HG03558 (cell line): ENCODE results near the gene FAM20C.
"Not testable (repeated sequence)": the region's sequence is repeated elsewhere in the genome, so short reads cannot be mapped to it uniquely, and the experiment has no call there.

ENCODE experiments used
- ATAC-seq: cut with Tn5 transposase; IDR thresholded peaks from one replicate; pipeline ENCODE4 v1.9.1; 2021; ENCODE audit warnings: moderate number of reproducible peaks; ENCODE audit not compliant: unreplicated experiment; ENCODE audit errors: extremely low read depth

Gene FAM20C

GRCh38 chr7:295155-296154 is 103.1 kb downstream of the FAM20C start:
- ATAC-seq, result no peak

GRCh38 chr7:296373-296945 is 104.1 kb downstream of the FAM20C start:
- no peak for ATAC-seq

DNA sequence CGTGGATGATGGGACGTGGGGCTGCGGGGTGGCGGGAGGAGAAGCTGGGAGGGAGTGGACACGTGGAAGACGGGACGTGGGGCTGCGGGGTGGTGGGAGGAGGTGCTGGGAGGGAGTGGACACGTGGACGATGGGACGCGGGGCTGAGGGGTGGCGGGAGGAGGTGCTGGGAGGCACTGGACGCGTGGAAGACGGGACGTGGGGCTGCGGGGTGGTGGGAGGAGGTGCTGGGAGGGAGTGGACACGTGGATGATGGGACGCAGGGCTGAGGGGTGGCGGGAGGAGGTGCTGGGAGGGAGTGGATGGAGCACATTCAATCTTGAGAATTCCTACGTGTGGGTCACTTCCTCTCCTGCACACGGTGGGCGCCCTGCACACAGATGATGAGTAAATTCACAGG is 104.8 kb downstream of the FAM20C start:
- ATAC-seq, result not testable (repeated sequence)

DNA sequence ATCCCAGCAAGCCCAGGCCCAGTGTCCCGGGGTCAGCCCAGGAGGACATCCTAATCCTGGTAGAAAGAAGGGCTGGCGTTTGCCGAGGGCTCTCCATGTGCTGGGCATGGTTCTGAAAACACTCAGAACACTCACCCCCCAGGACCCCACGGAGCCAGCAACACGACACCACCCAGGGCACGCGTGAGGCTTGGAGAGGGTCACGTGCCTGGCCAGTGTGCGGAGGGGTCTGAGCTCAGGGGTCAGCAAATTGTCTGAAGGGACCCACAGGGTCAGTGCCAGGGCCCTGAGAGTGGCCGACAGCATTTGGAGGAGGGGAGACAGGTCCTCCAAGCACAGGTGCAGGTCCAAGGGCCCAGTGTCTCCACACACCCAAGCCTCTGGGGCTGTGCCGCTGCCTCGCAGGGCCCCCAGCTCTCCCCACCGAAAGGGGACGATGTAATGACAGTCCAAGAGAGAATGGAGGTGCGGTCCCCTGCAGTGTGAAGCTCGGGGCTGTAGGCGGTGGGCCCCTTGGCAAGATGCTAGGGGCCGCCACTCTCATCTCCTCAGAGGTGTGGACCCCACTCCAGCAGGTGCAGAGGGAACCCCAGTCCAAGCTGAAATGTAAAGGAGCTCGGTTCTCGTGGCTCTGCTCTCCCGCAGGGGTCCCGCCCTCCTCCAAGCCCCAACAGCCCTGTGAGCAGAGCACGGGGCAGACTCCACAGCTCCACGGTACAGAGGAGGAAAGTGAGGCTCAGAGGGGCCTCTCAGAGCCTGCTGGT is 105.4 kb downstream of the FAM20C start:
- no peak for ATAC-seq

- no peak for ATAC-seq
Measured at GRCh38 chr7:298375-298702, 106.0 kb downstream of the FAM20C start.

- ATAC-seq, result no peak
Measured at GRCh38 chr7:298743-299142, 106.4 kb downstream of the FAM20C start.

DNA sequence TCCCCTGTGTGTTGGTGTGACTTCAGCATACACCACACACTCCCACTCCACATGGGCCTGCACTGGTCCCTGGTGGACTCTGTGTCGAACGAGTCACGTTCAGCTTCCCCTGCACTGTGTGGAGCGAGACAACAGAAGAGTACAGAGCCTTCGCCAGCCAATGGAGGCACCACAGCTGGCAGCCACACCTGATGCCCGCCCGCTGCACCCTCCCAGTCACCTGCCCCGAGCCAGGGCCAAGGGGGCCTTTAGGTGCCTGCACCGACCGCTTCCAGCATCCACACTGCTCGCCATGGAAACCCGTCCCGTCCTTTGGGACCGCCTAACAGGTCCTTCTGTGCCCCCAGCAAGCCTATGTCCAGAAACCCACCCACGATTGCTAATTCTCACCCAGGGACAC is 106.8 kb downstream of the FAM20C start:
- no peak for ATAC-seq

- no peak for ATAC-seq
Measured at GRCh38 chr7:299628-300027, 107.3 kb downstream of the FAM20C start.

DNA sequence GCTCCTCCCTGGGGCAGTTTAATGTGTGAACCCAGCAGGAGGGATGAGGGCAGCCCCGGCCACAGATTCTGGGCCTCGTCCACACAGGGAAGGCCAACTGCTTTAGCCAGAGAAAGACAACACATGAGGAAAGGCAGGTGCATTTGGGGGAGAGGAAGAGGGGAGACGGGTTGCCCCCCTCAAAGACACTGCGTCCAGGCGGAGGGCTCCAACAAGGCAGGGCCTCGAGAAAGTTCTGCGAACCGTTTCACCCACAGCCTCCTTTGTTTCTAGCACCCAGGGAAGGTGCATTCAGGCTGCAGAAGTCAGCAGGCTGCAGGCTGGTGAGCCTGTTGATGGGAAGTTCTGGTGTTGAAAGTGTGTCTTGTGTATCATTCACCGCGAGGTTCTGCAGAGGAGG is 107.7 kb downstream of the FAM20C start:
- no peak for ATAC-seq

DNA sequence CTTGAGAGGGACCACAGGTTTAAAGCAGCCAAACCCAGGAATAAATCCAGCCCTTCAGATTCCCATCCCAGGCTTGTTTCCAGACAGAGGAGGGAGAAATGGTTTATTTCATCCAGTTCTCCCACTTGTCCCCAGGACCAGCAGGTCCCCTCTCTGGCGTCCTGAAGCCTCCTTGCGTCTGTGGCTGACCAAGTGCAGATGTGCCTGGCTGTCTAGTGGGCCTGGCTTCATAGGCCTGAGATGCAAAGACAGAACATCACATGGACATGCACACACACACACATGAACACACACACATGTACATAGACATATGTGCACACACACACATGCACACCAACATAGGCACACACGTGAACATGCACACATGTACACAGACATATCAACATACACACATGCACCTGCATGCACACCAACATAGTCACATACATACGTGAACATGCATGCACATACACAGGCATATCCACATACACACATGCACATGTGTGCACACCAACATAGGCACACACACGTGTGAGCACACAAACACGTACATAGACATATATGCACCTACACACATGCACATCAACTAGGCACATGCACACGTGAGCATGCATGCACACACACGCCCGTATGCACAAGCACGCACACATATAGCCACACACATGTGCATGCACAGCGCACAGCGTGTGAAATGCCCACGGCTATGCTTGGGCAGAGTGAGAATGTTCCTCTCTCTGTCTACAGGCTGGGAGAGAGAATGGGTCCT is 108.3 kb downstream of the FAM20C start:
- ATAC-seq, result no peak

DNA sequence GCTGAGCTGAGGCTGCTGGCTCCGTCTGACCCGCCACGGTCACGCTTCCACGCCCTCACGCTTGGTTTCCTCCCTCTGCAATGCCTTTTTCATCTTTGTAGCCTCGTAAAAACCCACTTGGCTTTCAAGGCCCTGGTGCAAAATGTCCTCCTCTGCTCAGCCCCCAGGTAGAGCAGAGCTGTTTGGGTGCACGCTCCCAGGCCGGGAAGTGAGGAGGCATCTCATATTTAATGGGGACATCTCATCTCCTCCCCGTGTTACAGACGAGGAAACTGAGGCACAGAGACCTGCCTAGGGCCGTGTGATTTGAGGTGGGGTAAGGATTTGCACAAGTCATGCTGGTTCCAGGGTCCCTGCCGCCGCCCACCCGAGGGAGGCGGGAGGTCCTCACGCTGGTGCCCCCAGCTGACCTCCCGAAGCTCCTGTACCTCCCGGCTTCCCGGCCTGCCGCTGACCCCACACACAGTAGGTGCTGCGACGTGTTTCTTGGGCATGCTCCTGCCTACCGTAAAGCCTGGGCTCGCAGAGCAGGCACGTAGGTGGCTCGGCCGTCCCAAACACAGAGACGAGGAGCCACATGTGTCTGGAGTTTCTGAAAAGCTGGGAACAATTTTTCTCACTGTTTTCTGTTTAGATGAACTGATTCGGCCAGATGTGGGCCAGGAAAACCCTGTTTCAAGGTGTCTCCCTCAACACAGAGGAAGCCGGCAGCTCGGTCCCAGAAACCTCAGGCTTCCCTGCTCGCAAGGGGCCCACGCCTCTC is 109.1 kb downstream of the FAM20C start:
- no peak for ATAC-seq

- no peak for ATAC-seq
Measured at GRCh38 chr7:302054-302992, 110.0 kb downstream of the FAM20C start.

DNA sequence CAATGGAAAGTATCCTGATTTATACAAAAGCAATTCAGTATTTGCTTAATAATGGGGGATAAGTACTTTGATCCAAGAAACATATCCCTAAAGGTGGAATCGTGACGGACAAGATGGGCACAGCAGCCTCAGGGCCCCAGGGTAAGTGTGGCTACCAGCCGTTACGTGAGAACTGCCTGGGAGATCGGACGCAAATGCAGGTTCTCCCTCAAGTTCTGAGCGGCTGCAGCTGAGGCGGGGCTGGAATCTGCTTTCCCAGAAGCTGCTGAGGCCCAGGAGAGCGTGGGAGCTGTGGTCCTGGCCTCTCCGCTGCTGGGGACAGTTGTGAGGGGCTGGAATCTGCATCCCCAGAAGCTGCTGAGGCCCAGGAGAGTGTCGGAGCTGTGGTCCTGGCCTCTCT is 111.1 kb downstream of the FAM20C start:
- no peak for ATAC-seq

DNA sequence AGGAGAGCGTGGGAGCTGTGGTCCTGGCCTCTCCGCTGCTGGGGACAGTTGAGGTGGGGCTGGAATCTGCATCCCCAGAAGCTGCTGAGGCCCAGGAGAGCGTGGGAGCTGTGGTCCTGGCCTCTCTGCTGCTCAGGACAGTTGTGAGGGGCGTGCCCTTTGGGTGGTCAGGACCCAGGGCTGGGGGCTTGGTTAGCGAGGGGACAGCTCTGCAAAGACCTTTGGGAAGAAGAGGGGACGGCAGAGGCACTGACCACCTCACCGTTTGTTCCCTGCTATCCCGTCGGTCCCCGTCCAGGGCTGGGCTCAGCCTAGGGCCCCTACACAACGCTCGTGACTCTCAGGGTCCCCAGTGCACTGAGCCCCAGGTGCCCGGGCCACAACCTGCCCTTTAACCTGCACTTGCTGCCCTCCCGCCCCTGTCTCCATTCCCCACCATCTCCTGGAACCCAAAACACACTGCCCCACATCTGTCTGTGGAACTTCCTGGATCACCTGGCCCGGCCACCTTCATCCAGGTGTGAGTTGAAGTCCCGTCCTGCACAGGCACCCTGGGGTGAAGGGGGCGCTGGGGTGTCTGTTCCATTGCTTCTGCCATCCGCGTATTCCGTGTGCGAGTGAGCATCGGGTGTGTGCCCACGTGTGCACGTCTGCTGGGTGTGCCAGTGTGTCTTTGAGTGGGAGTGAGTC is 111.7 kb downstream of the FAM20C start:
- ATAC-seq, result no peak

DNA sequence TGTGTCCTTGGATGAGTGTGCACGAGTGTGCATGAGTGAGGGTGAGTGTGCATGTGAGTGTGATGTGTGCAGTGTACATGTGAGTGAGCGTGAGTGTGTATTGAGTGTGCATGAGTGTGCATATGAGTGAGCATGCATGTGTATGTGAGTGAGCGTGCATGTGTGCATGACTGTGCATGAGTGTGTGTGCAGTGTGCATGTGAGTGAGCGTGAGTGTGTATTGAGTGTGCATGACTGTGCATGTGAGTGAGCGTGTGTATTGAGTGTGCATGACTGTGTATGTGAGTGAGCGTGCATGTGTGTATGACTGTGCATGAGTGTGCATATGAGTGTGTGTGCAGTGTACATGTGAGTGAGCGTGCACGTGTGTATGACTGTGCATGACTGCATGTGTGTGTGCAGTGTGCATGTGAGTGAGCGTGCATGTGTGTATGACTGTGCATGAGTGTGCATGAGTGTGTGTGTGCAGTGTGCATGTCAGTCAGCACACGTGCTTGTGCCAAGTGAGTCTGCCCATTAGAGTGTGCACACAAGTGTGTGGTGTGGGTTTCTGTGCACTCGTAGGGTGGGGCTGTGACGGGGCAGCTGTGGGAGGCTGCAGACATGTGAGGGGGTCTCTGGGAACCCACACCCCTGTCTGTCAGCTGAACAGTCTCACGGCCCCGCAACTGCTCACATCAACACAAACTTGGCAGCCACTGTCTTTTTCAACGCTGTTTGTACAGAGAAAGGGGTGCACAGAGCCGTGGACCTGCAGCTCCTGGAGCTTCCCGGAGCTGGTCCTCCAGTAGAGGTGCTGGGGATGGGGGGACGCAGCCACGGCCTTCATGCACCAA is 112.4 kb downstream of the FAM20C start:
- no peak for ATAC-seq

DNA sequence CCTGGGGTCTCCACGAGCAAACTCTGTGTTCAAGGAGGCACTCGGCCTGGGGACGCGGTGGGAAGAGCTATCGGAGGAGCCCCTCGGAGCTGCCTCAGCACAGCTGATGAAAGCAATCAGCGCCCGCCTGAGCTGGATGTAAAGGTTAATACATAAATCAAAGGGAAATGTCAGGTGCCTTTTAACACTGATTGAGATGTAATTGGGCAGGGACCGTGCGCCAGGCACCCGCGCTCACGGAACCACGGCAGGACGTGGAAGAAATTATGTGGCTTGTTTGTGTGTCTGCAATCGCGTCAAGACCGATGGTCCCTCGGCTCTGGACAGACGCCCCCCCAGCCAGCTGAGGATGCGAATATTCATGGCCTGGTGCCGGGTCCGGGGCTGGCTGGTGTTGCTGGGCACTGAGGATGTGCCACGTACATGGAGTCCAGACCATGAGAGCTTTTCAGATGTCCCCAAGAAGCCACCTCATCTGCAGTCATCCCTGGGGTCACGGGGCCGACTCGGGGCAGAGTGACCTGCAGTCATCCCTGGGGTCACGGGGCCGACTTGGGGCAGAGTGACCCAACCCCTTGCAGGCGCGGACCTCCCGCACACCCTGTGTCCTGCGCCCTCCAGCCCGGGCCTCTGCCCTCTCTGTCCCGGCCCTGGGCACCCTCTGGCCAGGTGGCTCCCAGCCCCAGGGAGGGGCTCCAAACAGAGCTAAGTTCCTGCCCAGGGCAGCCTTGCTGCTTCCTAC is 113.2 kb downstream of the FAM20C start:
- ATAC-seq, result no peak

DNA sequence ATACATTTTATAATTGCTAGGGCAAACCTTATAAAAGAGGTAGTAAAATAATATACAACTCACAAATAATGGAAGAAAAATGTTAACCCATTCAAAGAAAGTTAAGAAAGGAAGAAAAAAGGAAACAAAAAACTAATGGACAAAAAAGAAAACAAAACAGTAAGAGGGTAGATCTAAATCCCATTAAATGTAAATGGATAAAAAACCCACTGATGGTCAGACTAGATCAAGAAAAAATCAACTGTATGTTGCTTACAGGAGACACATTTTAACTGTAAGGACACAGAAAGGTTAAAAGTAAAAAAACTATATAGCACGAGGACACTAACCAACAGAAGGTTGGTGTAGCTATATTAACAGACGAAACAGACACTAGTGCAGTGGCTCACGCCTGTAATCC is 115.6 kb downstream of the FAM20C start:
- no peak for ATAC-seq
